H1 (cell line): ENCODE data around the gene GJB6. TPM values are rescaled to one million over a fixed set of nuclear protein-coding genes. Genes with fewer than 3 reads are reported as not detected.

ENCODE experiments used
- CTCF ChIA-PET: fragments of 300-600 bp; sonication (Branson Sonifier 250); formaldehyde crosslinking; loops from one replicate; lab custom pipeline; 2021; ENCODE audit not compliant: partially characterized antibody; lab: Charles Lee
- POLR2A ChIA-PET: fragments of 300-600 bp; sonication (Branson Sonifier 250); formaldehyde crosslinking; loops from one replicate; lab custom pipeline; 2021; ENCODE audit warnings: inconsistent platforms; ENCODE audit not compliant: partially characterized antibody; lab: Charles Lee
- DNase-seq, 2 experiments: peaks; one replicate each; pipeline versions ENCODE4 v3.0.0 to v3.0.0-alpha.2; 2010 to 2022; ENCODE audit warnings: low spot score in 2 of 2, low read depth in 1 of 2, mixed read lengths in 1 of 2
- FAIRE-seq: peaks from 2 replicates; lab custom pipeline; 2011; peaks lifted over from hg19 to GRCh38; lab: Jason Lieb, UNC
- H2AFZ ChIP-seq: 2 replicates; pipeline ENCODE4 v1.8.1; 2012; ENCODE audit warnings: low read length, inconsistent platforms
- H2AK5ac ChIP-seq: 2 replicates; pipeline ENCODE4 v1.6.1; 2013; ENCODE audit warnings: low read depth, low read length
- H2BK120ac ChIP-seq: replicated peaks from 2 replicates; pipeline ENCODE3; 2013; ENCODE audit warnings: low read depth, low read length, inconsistent platforms
- H2BK12ac ChIP-seq: 2 replicates; pipeline ENCODE4 v1.6.1; 2013; ENCODE audit warnings: low read depth, low read length
- H2BK15ac ChIP-seq: 2 replicates; pipeline ENCODE4 v1.6.1; 2013; ENCODE audit warnings: low read length
- H2BK20ac ChIP-seq: 2 replicates; pipeline ENCODE4 v1.6.1; 2013; ENCODE audit warnings: low read length
- H2BK5ac ChIP-seq: 2 replicates; pipeline ENCODE4 v1.6.1; 2013; ENCODE audit warnings: low read depth, low read length
- H3K14ac ChIP-seq: 2 replicates; pipeline ENCODE4 v1.6.1; 2013; ENCODE audit warnings: inconsistent platforms; ENCODE audit not compliant: insufficient read length
- H3K18ac ChIP-seq: 2 replicates; pipeline ENCODE4 v1.6.1; 2013; ENCODE audit warnings: low read length; ENCODE audit errors: extremely low read depth
- H3K23ac ChIP-seq: 2 replicates; pipeline ENCODE4 v1.6.1; 2013; ENCODE audit warnings: inconsistent platforms; ENCODE audit not compliant: insufficient read length
- H3K23me2 ChIP-seq: 2 replicates; pipeline ENCODE4 v1.6.1; 2013; ENCODE audit warnings: low read depth, low read length
- H3K27ac ChIP-seq: 2 replicates; pipeline ENCODE4 v1.6.1; 2011; ENCODE audit warnings: low read depth, low read length, inconsistent platforms
- H3K27me3 ChIP-seq, 4 experiments: replicated peaks in 1 of 4; 1 replicate in 1 of 4; 2 replicates in 3 of 4; pipeline versions ENCODE4 v1.6.1 to v1.8.1; 2011 to 2013; ENCODE audit warnings: low read length in 3 of 4, mild to moderate bottlenecking in 3 of 4, inconsistent platforms in 2 of 4, mixed read lengths in 2 of 4, moderate library complexity in 1 of 4; ENCODE audit not compliant: control insufficient read depth in 3 of 4, insufficient read depth in 3 of 4; ENCODE audit errors: extremely low read depth in 1 of 4
- H3K36me3 ChIP-seq, 4 experiments: 2 replicates each; pipeline versions ENCODE4 v1.6.1 to v1.8.1; 2011 to 2013; ENCODE audit warnings: mild to moderate bottlenecking in 4 of 4, low read length in 3 of 4, moderate library complexity in 2 of 4, control low read depth in 1 of 4, inconsistent platforms in 1 of 4; ENCODE audit not compliant: insufficient read depth in 4 of 4, control insufficient read depth in 2 of 4
- H3K4ac ChIP-seq: replicated peaks from 2 replicates; pipeline ENCODE3; 2013; ENCODE audit warnings: low read length, low read depth, mixed read lengths, inconsistent platforms; ENCODE audit not compliant: insufficient read length
- H3K4me1 ChIP-seq, 4 experiments: replicated peaks in 1 of 4; 1 replicate in 1 of 4; 2 replicates in 3 of 4; pipeline versions ENCODE4 v1.6.1 to v1.8.1; 2011 to 2013; ENCODE audit warnings: low read length in 3 of 4, inconsistent platforms in 2 of 4, mixed read lengths in 1 of 4; ENCODE audit not compliant: insufficient read depth in 4 of 4, control insufficient read depth in 3 of 4
- H3K4me2 ChIP-seq, 2 experiments: 2 replicates each; pipeline versions ENCODE4 v1.6.1 to v1.8.1; 2011 to 2013; ENCODE audit warnings: low read depth in 2 of 2, low read length in 2 of 2, control low read depth in 1 of 2, inconsistent platforms in 1 of 2, mild to moderate bottlenecking in 1 of 2; ENCODE audit not compliant: insufficient read depth in 1 of 2
- H3K4me3 ChIP-seq, 4 experiments: fragments of 200-600, 300-600 bp in 1 of 4; sonication (generic), shearing (Covaris generic), sonication (Bioruptor Twin) in 1 of 4; 2 replicates each; pipeline versions ENCODE4 v1.5.1 to v1.8.1; 2011 to 2016; ENCODE audit warnings: low read length in 4 of 4, low read depth in 3 of 4, control low read depth in 2 of 4, inconsistent platforms in 2 of 4, mild to moderate bottlenecking in 2 of 4, mixed read lengths in 1 of 4, moderate library complexity in 1 of 4; ENCODE audit not compliant: insufficient read depth in 2 of 4; ENCODE audit errors: extremely low read depth in 1 of 4
- H3K56ac ChIP-seq: replicated peaks from 2 replicates; pipeline ENCODE3; 2013; ENCODE audit warnings: low read depth, mild to moderate bottlenecking, mixed read lengths, low read length, inconsistent platforms; ENCODE audit not compliant: insufficient read length
- H3K79me1 ChIP-seq: 2 replicates; pipeline ENCODE4 v1.6.1; 2013; ENCODE audit warnings: low read depth, low read length, control low read depth
- H3K79me2 ChIP-seq, 2 experiments: 2 replicates each; pipeline versions ENCODE4 v1.6.1 to v1.8.1; 2012 to 2013; ENCODE audit warnings: low read length in 2 of 2, mild to moderate bottlenecking in 2 of 2, inconsistent platforms in 1 of 2; ENCODE audit not compliant: insufficient read depth in 2 of 2, control insufficient read depth in 1 of 2
- H3K9ac ChIP-seq, 4 experiments: replicated peaks in 1 of 4; 1 replicate in 1 of 4; 2 replicates in 3 of 4; pipeline versions ENCODE4 v1.6.1 to v1.8.1; 2011 to 2013; ENCODE audit warnings: low read depth in 3 of 4, low read length in 3 of 4, control low read depth in 2 of 4, mild to moderate bottlenecking in 2 of 4, moderate library complexity in 2 of 4, inconsistent platforms in 1 of 4; ENCODE audit errors: extremely low read depth in 1 of 4
- H3K9me3 ChIP-seq, 2 experiments: 2 replicates each; pipeline versions ENCODE4 v1.6.1 to v1.8.1; 2012 to 2013; ENCODE audit warnings: mild to moderate bottlenecking in 2 of 2, moderate library complexity in 2 of 2, control low read depth in 1 of 2, inconsistent platforms in 1 of 2, low read depth in 1 of 2, low read length in 1 of 2, mixed read lengths in 1 of 2; ENCODE audit not compliant: insufficient read depth in 2 of 2
- H4K20me1 ChIP-seq, 2 experiments: replicated peaks in 1 of 2; 2 replicates each; pipeline versions ENCODE3 to v1.8.1; 2011 to 2013; ENCODE audit warnings: inconsistent platforms in 2 of 2, low read length in 2 of 2, mild to moderate bottlenecking in 1 of 2; ENCODE audit not compliant: insufficient read depth in 2 of 2, control insufficient read depth in 1 of 2
- H4K5ac ChIP-seq: 2 replicates; pipeline ENCODE4 v1.6.1; 2013; ENCODE audit warnings: low read length, low read depth, mixed read lengths, inconsistent platforms; ENCODE audit not compliant: insufficient read length
- H4K8ac ChIP-seq: 2 replicates; pipeline ENCODE4 v1.8.0; 2013; ENCODE audit warnings: mild to moderate bottlenecking, moderate library complexity, low read length, inconsistent platforms; ENCODE audit not compliant: insufficient read depth; ENCODE audit errors: extremely low read depth
- H4K91ac ChIP-seq: replicated peaks from 2 replicates; pipeline ENCODE3; 2013; ENCODE audit warnings: low read length, mixed read lengths, inconsistent platforms; ENCODE audit not compliant: insufficient read length
- BCL11A ChIP-seq, 2 experiments: IDR thresholded peaks; one replicate each; pipeline ENCODE4 v1.6.1; 2011; ENCODE audit warnings: low read depth in 2 of 2, low read length in 2 of 2, mild to moderate bottlenecking in 2 of 2
- CBX5 ChIP-seq: fragments of 300-800, 300-1000 bp; sonication (generic); IDR thresholded peaks from 2 replicates; pipeline ENCODE4 v1.7.1; 2016; ENCODE audit warnings: antibody characterized with exemption, low read length, low read depth
- GTF2F1 ChIP-seq: IDR thresholded peaks from 2 replicates; pipeline ENCODE4 v1.6.1; 2012; ENCODE audit warnings: low read depth, low read length, improper control_type of control experiment, borderline replicate concordance
- PHF8 ChIP-seq: fragments of 200-600 bp; sonication (generic); conservative IDR thresholded peaks from 2 replicates; pipeline ENCODE4 v1.7.1; 2012; ENCODE audit warnings: low read depth, mild to moderate bottlenecking, inconsistent platforms, low read length, moderate library complexity
- SIRT6 ChIP-seq: IDR thresholded peaks from one replicate; pipeline ENCODE4 v1.7.1; 2012; ENCODE audit warnings: low read length, inconsistent platforms
- WGBS, 2 experiments: shearing (Covaris generic) in 1 of 2; methylation state at CpG; one replicate each; pipeline versions ENCODE4 v1.1.6 to v1.1.7; 2013 to 2015; ENCODE audit warnings: low lambda C conversion rate in 2 of 2, mixed read lengths in 2 of 2, inconsistent platforms in 1 of 2, low coverage in 1 of 2, missing lambda C conversion rate in 1 of 2; ENCODE audit not compliant: insufficient replicate concordance in 2 of 2, insufficient coverage in 1 of 2, insufficient read length in 1 of 2; ENCODE audit errors: extremely low coverage in 1 of 2, missing lambda C conversion rate in 1 of 2; 5-methylcytosine and 5-hydroxymethylcytosine counted together
- polyA plus RNA-seq, 7 experiments: library from polyadenylated mRNA; depleted of rRNA in 3 of 7; stranded (reverse) in 5 of 7; unstranded in 2 of 7; fragments of >200 nt in 5 of 7; fragments of 200-250 nt in 2 of 7; gene quantifications; 1 replicate in 5 of 7; 2 replicates in 1 of 7; 4 replicates in 1 of 7; pipeline versions ENCODE4 v1.2.1 to v1.2.3, GENCODE V29; 2011 to 2013; ENCODE audit warnings: missing spikeins in 2 of 7, mixed read lengths in 2 of 7
- total RNA-seq: library from RNA; stranded (reverse); fragmentation: NEBNext Ultra II Directional; extraction: Animal tissue kit (Norgen Biotek cat#: 25700); gene quantifications from 2 replicates; pipeline ENCODE4 v1.2.1, GENCODE V29; 2021

GJB6 gene
- total and polyA plus RNA-seq, 2 of the 8 experiments (the other 6 are each of a cell fraction or from before 2014, with no cell fraction given), result not detected

DNA sequence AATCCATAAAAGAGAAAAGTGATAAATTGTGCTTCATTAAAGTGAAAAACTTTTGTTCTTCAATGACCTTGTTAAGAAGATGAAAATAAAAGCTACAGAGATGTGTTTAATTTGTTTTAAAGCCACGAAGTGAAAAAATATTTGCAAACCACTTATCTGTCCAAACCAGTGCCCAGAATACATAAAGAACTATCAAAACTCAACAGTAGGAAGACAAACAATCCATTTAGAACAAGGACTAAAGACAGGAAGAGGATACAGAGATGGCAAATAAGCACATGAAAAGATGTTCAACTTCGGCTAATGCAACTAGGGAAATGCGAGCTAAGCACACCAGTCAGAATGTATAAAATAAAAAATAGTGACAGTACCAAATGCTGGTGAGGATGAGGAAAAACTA is 15.0 kb downstream of the GJB6 start:
- TF ChIP-seq SIRT6, result no peak
- TF ChIP-seq BCL11A (IDR thresholded peaks at IDR 0.05; ENCODE audit: low read depth in 2 of 2, low read length in 2 of 2), result no peak
- no peak for TF ChIP-seq GTF2F1
- TF ChIP-seq PHF8, result no peak
- no peak for TF ChIP-seq CBX5
- Histone ChIP-seq H3K79me2 (no peaks in the 10 kb centered on the region), H3K27me3 (peaks cover 0 to 3% (median 0%) of the 10 kb centered on the region in 4 experiments; a peak in 1 of 7 replicates), H3K4me2 (no peak overlapping the region), H4K91ac (no peak overlapping the region), H3K79me1 (no peaks in the 10 kb centered on the region), H4K20me1 (no peaks in the 10 kb centered on the region), H4K8ac (no peak overlapping the region), H2BK5ac (no peak overlapping the region), H4K5ac (no peak overlapping the region), H3K23me2 (no peaks in the 10 kb centered on the region), H3K56ac (no peak overlapping the region), H2AFZ (no peak overlapping the region), H2AK5ac (no peak overlapping the region), H2BK120ac (no peak overlapping the region), H3K14ac (no peak overlapping the region), H3K4me3 (no peak overlapping the region), H3K4me1 (peaks cover 0 to 3% (median 0%) of the 10 kb centered on the region in 4 experiments; a peak in 1 of 7 replicates), H2BK15ac (no peak overlapping the region), H3K27ac (no peak overlapping the region), H3K18ac (no peak overlapping the region), H3K4ac (no peak overlapping the region), H3K9ac (no peak overlapping the region), H3K9me3 (no peaks in the 10 kb centered on the region), H2BK20ac (no peak overlapping the region), H3K36me3 (no peaks in the 10 kb centered on the region), H2BK12ac (no peak overlapping the region), H3K23ac (no peak overlapping the region)
- no peak for DNase-seq
- peak; percentile 66 for FAIRE-seq
- WGBS, 2 experiments, result 71% methylated on average over 3 of the region's 3 CpGs; no CpG with 5 or more reads in 1 of the 2 experiments
- ChIA-PET POLR2A (no interaction called here), CTCF (interaction anchor here (1.2 kb wide), 1 partner anchor 11 kb away, joined by 3 read pairs; no protein-coding TSS in a partner anchor)
